ENCODE results near the gene IQGAP1.

- TF ChIP-seq EZH2 (IDR thresholded peaks at IDR 0.05; ENCODE audit: borderline replicate concordance, low read length) (no peak), CTCF (IDR thresholded peaks at IDR 0.05; ENCODE audit: low read length) (no peak)
Observed at GRCh38 chr15:90393040-90393439, 5.0 kb downstream of the IQGAP1 start.

Measured in OCI-LY1 (cell line).